MCF 10A (cell line): Measurements from ENCODE around the gene TDRD1. TPM values are rescaled to one million over a fixed set of nuclear protein-coding genes. Genes with fewer than 3 reads are reported as not detected.

Source experiments
- BruUV-seq: library from RNA; stranded (reverse); fragments of 400-500 nt; replicated peaks from 2 replicates; lab custom pipeline; 2021; lab: Mats Ljungman, UMichigan
- CTCF ChIA-PET: fragments of 300-600 bp; sonication (Branson Sonifier 250); formaldehyde crosslinking; extraction: SDS; loops from one replicate; lab custom pipeline; 2021; ENCODE audit warnings: antibody characterized with exemption, inconsistent platforms; lab: Yijun Ruan, JAX
- POLR2A ChIA-PET: fragments of 300-600, 350-650 bp; sonication (Branson Sonifier 250); formaldehyde crosslinking; extraction: SDS; loops from one replicate; lab custom pipeline; 2020; ENCODE audit warnings: antibody characterized with exemption, inconsistent platforms; lab: Yijun Ruan, JAX
- DNase-seq: peaks from one replicate; pipeline ENCODE4 v3.0.0-alpha.2; 2018; ENCODE audit not compliant: unreplicated experiment
- H3K27ac Mint-ChIP-seq: one replicate; pipeline ENCODE4 v1.8.0; 2022; ENCODE audit warnings: mild to moderate bottlenecking, low read depth, mixed read lengths; ENCODE audit not compliant: unreplicated experiment
- H3K27me3 Mint-ChIP-seq: one replicate; pipeline ENCODE4 v1.8.0; 2022; ENCODE audit warnings: mixed read lengths; ENCODE audit not compliant: insufficient read depth, unreplicated experiment
- H3K36me3 Mint-ChIP-seq: one replicate; pipeline ENCODE4 v1.8.0; 2022; ENCODE audit warnings: mild to moderate bottlenecking, moderate library complexity, mixed read lengths; ENCODE audit not compliant: insufficient read depth, unreplicated experiment
- H3K4me1 Mint-ChIP-seq: one replicate; pipeline ENCODE4 v1.8.0; 2022; ENCODE audit warnings: mixed read lengths; ENCODE audit not compliant: insufficient read depth, unreplicated experiment
- H3K4me3 Mint-ChIP-seq: one replicate; pipeline ENCODE4 v1.8.0; 2022; ENCODE audit warnings: mild to moderate bottlenecking, moderate library complexity, mixed read lengths; ENCODE audit not compliant: unreplicated experiment
- H3K9me3 Mint-ChIP-seq: one replicate; pipeline ENCODE4 v1.8.0; 2022; ENCODE audit warnings: mixed read lengths; ENCODE audit not compliant: unreplicated experiment
- intact Hi-C: fragments of 100-400 bp; cut with micrococcal nuclease; formaldehyde crosslinking; loops from 2 replicates; pipeline ENCODE4 v1.14.1; 2022
- total RNA-seq: library from RNA; stranded (reverse); gene quantifications from 2 replicates; pipeline ENCODE4 v1.2.3, GENCODE V29; 2022
- TF ChIP-seq, protein P1 (sequence below): fragments of 200-600 bp; IDR thresholded peaks from one replicate; pipeline ENCODE4 v1.8.0; 2022; ENCODE audit warnings: antibody characterized with exemption, mild to moderate bottlenecking; ENCODE audit not compliant: unreplicated experiment

Gene TDRD1
- total RNA-seq, 1 experiment from 2014 or later = not detected

DNA sequence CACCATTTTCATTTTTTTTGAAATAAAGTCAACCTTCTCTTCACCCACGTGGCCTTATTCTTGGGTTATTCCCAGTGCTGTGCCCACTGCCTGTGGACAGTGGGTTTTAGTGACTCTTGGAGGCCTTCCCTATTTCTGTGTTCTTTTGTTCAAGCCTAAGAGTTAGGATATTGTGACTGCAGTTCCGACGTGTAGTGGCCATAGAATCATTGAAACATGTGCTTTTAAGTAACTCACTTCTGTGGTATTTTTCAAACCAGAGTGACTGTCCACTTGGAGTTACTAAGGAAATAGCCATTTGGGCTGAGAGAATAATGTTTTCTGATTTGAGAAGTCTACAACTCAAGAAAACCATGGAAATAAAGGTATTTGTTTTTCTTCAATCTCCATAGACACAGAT lies 23.7 kb downstream of the TDRD1 start:
- no peaks in the 10 kb centered on the region for H3K36me3 Mint-ChIP-seq
- no peaks in the 10 kb centered on the region for H3K9me3 Mint-ChIP-seq
- no peak overlapping the region for H3K4me3 Mint-ChIP-seq
- POLR2A ChIA-PET = interaction anchor here (1.0 to 1.3 kb wide), 2 partner anchors 10 to 28 kb away, joined by 3 to 5 read pairs; no protein-coding TSS in a partner anchor
- intact Hi-C loops = no loop called here
- H3K4me1 Mint-ChIP-seq = no peaks in the 10 kb centered on the region
- no TSS peak for BruUV-seq
- H3K27ac Mint-ChIP-seq = no peak overlapping the region
- TF ChIP-seq, protein P1, sequence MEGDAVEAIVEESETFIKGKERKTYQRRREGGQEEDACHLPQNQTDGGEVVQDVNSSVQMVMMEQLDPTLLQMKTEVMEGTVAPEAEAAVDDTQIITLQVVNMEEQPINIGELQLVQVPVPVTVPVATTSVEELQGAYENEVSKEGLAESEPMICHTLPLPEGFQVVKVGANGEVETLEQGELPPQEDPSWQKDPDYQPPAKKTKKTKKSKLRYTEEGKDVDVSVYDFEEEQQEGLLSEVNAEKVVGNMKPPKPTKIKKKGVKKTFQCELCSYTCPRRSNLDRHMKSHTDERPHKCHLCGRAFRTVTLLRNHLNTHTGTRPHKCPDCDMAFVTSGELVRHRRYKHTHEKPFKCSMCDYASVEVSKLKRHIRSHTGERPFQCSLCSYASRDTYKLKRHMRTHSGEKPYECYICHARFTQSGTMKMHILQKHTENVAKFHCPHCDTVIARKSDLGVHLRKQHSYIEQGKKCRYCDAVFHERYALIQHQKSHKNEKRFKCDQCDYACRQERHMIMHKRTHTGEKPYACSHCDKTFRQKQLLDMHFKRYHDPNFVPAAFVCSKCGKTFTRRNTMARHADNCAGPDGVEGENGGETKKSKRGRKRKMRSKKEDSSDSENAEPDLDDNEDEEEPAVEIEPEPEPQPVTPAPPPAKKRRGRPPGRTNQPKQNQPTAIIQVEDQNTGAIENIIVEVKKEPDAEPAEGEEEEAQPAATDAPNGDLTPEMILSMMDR = no peak
- DNase-seq = no peak
- CTCF ChIA-PET = interaction anchor here (0.7 to 1.0 kb wide), 2 partner anchors 10 to 92 kb away, joined by 3 to 4 read pairs; no protein-coding TSS in a partner anchor
- H3K27me3 Mint-ChIP-seq = no peaks in the 10 kb centered on the region

DNA sequence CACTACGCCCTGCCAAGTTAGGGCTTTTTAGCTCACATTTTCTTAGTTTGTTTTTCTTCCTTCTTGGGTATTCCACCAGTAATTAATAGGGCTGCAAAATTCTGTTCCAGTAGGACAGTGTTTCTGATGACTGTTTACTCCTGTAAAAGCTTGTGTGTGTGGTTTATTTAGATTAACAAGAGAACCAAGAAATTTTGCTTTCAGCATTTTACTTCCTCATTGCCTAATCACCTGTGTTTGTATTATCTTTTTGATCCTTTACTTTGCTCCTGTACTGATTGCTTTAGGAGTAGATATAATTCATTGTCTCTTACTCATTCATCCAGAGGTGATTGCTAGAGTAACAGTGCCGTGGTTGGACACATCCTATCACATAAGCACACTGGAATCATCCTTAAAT lies 27.7 kb downstream of the TDRD1 start:
- Mint-ChIP-seq H3K4me1 (no peaks in the 10 kb centered on the region), H3K9me3 (no peaks in the 10 kb centered on the region), H3K36me3 (no peaks in the 10 kb centered on the region), H3K27me3 (no peaks in the 10 kb centered on the region), H3K4me3 (no peak overlapping the region), H3K27ac (no peak overlapping the region)
- CTCF ChIA-PET = interaction anchor here (0.6 to 1.2 kb wide), 2 partner anchors 30 to 1893 kb away, joined by 3 to 4 read pairs; no protein-coding TSS in a partner anchor
- no peak for DNase-seq
- POLR2A ChIA-PET = interaction anchor here (0.7 kb wide), 1 partner anchor 34 kb away, joined by 3 read pairs; no protein-coding TSS in a partner anchor
- intact Hi-C loops = no loop called here
- TF ChIP-seq, protein P1 = no peak
- no TSS peak for BruUV-seq

DNA sequence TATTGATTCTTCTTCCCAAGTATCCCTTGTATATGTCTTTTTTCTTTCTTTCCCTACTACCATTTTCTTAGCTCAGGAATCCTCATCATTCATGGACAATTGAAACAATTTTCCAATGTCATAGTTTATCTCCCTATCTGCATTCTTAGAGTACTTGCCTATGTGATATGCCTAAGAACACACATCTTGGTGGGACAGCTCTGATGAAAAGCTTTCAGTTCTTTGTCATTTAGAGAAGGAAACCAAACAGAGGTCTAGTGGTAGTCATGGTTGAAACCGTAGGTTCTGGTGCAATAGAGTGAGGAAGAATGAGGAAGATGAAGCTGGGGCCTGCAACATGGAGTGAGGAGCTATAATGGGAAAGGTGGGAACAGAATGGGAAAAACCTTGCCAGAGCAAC lies 28.2 kb downstream of the TDRD1 start:
- no peaks in the 10 kb centered on the region for H3K27me3 Mint-ChIP-seq
- intact Hi-C loops = no loop called here
- H3K27ac Mint-ChIP-seq = no peak overlapping the region
- H3K4me3 Mint-ChIP-seq = no peak overlapping the region
- BruUV-seq = no TSS peak
- DNase-seq = no peak
- ChIA-PET POLR2A (no interaction called here), CTCF (interaction anchor here (0.6 to 1.2 kb wide), 3 partner anchors 29 to 1893 kb away, joined by 3 to 4 read pairs (median 3); no protein-coding TSS in a partner anchor)
- TF ChIP-seq, protein P1 = no peak
- H3K4me1 Mint-ChIP-seq = no peaks in the 10 kb centered on the region
- H3K9me3 Mint-ChIP-seq = no peaks in the 10 kb centered on the region
- no peaks in the 10 kb centered on the region for H3K36me3 Mint-ChIP-seq

DNA sequence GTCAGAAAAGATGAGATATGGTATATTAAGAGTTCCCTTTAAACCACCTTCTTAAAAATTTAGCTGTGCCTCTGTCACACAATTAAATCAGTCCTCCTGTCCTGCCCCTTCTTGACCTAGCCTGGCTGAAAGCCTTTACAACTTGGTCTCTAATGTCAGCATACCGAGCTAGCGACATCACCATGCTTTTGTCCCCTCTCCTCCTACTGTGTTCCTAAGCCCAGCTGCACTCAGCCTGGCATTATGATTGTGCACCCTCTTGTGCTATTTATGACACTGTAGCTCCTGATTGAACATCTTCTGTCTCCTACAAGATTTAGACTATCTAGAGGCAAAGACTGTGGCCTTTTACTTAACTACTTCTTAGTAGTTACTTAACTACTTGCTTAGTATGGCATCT lies 29.2 kb downstream of the TDRD1 start:
- intact Hi-C loops = no loop called here
- CTCF ChIA-PET = interaction anchor here (0.7 to 1.0 kb wide), 3 partner anchors 19 to 528 kb away, joined by 3 to 4 read pairs (median 4); no protein-coding TSS in a partner anchor
- Mint-ChIP-seq H3K36me3 (no peaks in the 10 kb centered on the region), H3K27me3 (no peaks in the 10 kb centered on the region), H3K9me3 (no peaks in the 10 kb centered on the region), H3K27ac (no peak overlapping the region), H3K4me1 (no peaks in the 10 kb centered on the region), H3K4me3 (no peak overlapping the region)
- TF ChIP-seq, protein P1 = no peak
- no peak for DNase-seq
- POLR2A ChIA-PET = no interaction called here
- no TSS peak for BruUV-seq
